Neuronal stem cell (in vitro differentiated cells): Measurements from ENCODE around the gene TMEM130.

ENCODE experiments used
- DNase-seq: peaks from one replicate; pipeline ENCODE4 v3.0.0-alpha.2; 2013; ENCODE audit warnings: low spot score
- H2AFZ ChIP-seq: one replicate; pipeline ENCODE4 v1.6.1; 2013; ENCODE audit warnings: mild to moderate bottlenecking, low read length, inconsistent platforms
- H2AK5ac ChIP-seq: 2 replicates; pipeline ENCODE4 v1.6.1; 2013; ENCODE audit warnings: low read depth, mild to moderate bottlenecking, inconsistent platforms, low read length, moderate library complexity, mixed read lengths
- H2BK120ac ChIP-seq: 2 replicates; pipeline ENCODE4 v1.6.1; 2013; ENCODE audit warnings: low read depth, mild to moderate bottlenecking, inconsistent platforms, low read length, moderate library complexity, mixed read lengths
- H2BK12ac ChIP-seq: one replicate; pipeline ENCODE4 v1.6.1; 2013; ENCODE audit warnings: low read length, inconsistent platforms
- H2BK15ac ChIP-seq: 2 replicates; pipeline ENCODE4 v1.6.1; 2013; ENCODE audit warnings: mild to moderate bottlenecking, low read length, inconsistent platforms, mixed read lengths
- H2BK5ac ChIP-seq: one replicate; pipeline ENCODE4 v1.6.1; 2013; ENCODE audit warnings: inconsistent platforms, mild to moderate bottlenecking, low read length, moderate library complexity
- H3K14ac ChIP-seq: one replicate; pipeline ENCODE4 v1.6.1; 2013; ENCODE audit warnings: low read length, inconsistent platforms
- H3K18ac ChIP-seq: 2 replicates; pipeline ENCODE4 v1.6.1; 2013; ENCODE audit warnings: low read length, inconsistent platforms
- H3K23ac ChIP-seq: 2 replicates; pipeline ENCODE4 v1.6.1; 2013; ENCODE audit warnings: low read depth, mild to moderate bottlenecking, mixed read lengths, low read length, inconsistent platforms; ENCODE audit not compliant: poor library complexity
- H3K27ac ChIP-seq: replicated peaks from 3 replicates; pipeline ENCODE4 v1.5.1; 2013; ENCODE audit warnings: low read length, inconsistent platforms
- H3K27me3 ChIP-seq, 3 experiments: 2 replicates each; pipeline ENCODE4 v1.6.1; 2013; ENCODE audit warnings: low read length in 3 of 3, mild to moderate bottlenecking in 2 of 3, inconsistent platforms in 1 of 3, low read depth in 1 of 3, mixed read lengths in 1 of 3, moderate library complexity in 1 of 3; ENCODE audit not compliant: control insufficient read depth in 3 of 3, insufficient read depth in 3 of 3
- H3K36me3 ChIP-seq, 2 donors: replicated peaks in 1 of 2; 2 replicates each; pipeline ENCODE4 v1.6.1; 2013; ENCODE audit warnings: low read length in 2 of 2; ENCODE audit not compliant: control insufficient read depth in 2 of 2, insufficient read depth in 2 of 2
- H3K4ac ChIP-seq: 2 replicates; pipeline ENCODE4 v1.6.1; 2013; ENCODE audit warnings: inconsistent platforms, mild to moderate bottlenecking, low read length, moderate library complexity
- H3K4me1 ChIP-seq, 2 donors: 1 replicate in 1 of 2; 2 replicates in 1 of 2; pipeline ENCODE4 v1.6.1; 2013; ENCODE audit warnings: low read length in 2 of 2, low read depth in 1 of 2; ENCODE audit not compliant: control insufficient read depth in 2 of 2, insufficient read depth in 1 of 2
- H3K4me2 ChIP-seq: one replicate; pipeline ENCODE4 v1.6.1; 2013; ENCODE audit warnings: mild to moderate bottlenecking, low read length, inconsistent platforms; ENCODE audit not compliant: insufficient read depth, poor library complexity, severe bottlenecking
- H3K4me3 ChIP-seq, 2 donors: 2 replicates each; pipeline ENCODE4 v1.5.1; 2013; ENCODE audit warnings: low read length in 2 of 2, mild to moderate bottlenecking in 2 of 2, inconsistent platforms in 1 of 2, moderate library complexity in 1 of 2
- H3K79me1 ChIP-seq: one replicate; pipeline ENCODE4 v1.6.1; 2013; ENCODE audit warnings: low read depth, mild to moderate bottlenecking, inconsistent platforms, low read length, moderate library complexity
- H3K9ac ChIP-seq: one replicate; pipeline ENCODE4 v1.6.1; 2013; ENCODE audit warnings: mild to moderate bottlenecking, low read depth, low read length, inconsistent platforms; ENCODE audit not compliant: poor library complexity
- H3K9me3 ChIP-seq, 2 donors: replicated peaks in 1 of 2; 2 replicates each; pipeline versions ENCODE3 to v1.6.1; 2013; ENCODE audit warnings: low read length in 2 of 2, mild to moderate bottlenecking in 2 of 2, inconsistent platforms in 1 of 2, low read depth in 1 of 2, mixed read lengths in 1 of 2, moderate library complexity in 1 of 2; ENCODE audit not compliant: control insufficient read depth in 2 of 2, insufficient read depth in 1 of 2
- H4K8ac ChIP-seq: one replicate; pipeline ENCODE4 v1.6.1; 2013; ENCODE audit warnings: low read depth, mild to moderate bottlenecking, inconsistent platforms, low read length, moderate library complexity
- H4K91ac ChIP-seq: one replicate; pipeline ENCODE4 v1.6.1; 2013; ENCODE audit warnings: low read length, low read depth, mild to moderate bottlenecking, inconsistent platforms; ENCODE audit not compliant: poor library complexity
- whole genome bisulfite sequencing, 2 donors: extraction: QIAGEN DNeasy Blood & Tissue Kit; methylation state at CpG; one replicate each; pipeline ENCODE4 v1.1.7; 2013; ENCODE audit warnings: missing lambda C conversion rate in 2 of 2, mixed read lengths in 1 of 2; ENCODE audit not compliant: insufficient read length in 2 of 2, insufficient replicate concordance in 1 of 2; ENCODE audit errors: extremely low coverage in 2 of 2; 5-methylcytosine and 5-hydroxymethylcytosine counted together

The TMEM130 gene

DNA sequence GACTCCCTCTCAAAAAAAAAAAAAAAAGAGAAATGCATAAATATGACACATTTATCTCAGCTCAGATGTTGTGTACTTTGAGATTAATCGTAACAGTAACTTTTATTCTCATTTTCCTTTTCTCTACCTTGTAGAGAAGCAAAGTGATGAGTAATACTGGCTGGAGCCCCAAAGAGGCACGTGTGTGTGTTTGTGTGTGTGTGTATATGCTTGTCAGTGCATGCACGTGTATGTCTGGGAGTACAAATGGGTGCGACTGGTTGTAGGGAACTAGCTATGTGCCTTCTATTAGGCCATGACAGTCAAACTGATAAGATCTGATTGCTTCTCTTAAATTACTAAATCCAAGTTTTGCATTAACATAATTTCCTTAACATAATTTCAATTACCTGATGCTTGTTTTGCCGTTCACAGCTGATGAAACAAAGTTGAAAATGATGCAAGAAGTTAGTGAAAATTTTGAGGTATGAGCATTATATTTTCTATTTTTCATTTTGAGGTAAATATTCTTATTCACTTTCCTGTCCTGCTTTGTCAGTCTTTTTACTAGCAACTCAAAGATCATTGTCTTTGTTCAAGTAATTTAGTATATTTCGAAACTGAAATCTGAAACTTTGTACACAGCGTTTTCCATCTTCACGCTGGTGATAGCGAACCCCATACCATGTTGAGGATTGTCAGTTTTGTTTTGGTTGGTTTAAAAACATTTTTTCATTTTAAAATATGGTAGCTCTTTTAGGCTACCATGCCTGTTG, 11.9 kb upstream of the TMEM130 start:
- H3K23ac ChIP-seq = no peak overlapping the region
- H3K27ac ChIP-seq = no peak overlapping the region
- DNase-seq = no peak
- no peak overlapping the region for H2AFZ ChIP-seq
- no peak overlapping the region for H3K4me2 ChIP-seq
- no peak overlapping the region for H4K91ac ChIP-seq
- H2BK120ac ChIP-seq = no peak overlapping the region
- no peak overlapping the region for H2BK15ac ChIP-seq
- H3K14ac ChIP-seq = no peak overlapping the region
- H3K36me3 ChIP-seq = peaks cover 21 to 61% of the 10 kb centered on the region in 2 donors
- H2AK5ac ChIP-seq = no peak overlapping the region
- no peak overlapping the region for H3K9ac ChIP-seq
- H3K79me1 ChIP-seq = peaks cover 15% of the 10 kb centered on the region
- no peak overlapping the region for H3K4ac ChIP-seq
- H3K18ac ChIP-seq = no peak overlapping the region
- no peak overlapping the region for H4K8ac ChIP-seq
- WGBS, 2 donors = no CpG with 5 or more reads among the region's 9 CpGs
- H2BK12ac ChIP-seq = no peak overlapping the region
- H3K9me3 ChIP-seq = no peaks in the 10 kb centered on the region
- peaks cover 6 to 12% of the 10 kb centered on the region in 2 donors for H3K4me1 ChIP-seq
- no peak overlapping the region for H2BK5ac ChIP-seq
- no peak overlapping the region for H3K4me3 ChIP-seq
- H3K27me3 ChIP-seq = peaks cover 0 to 11% (median 0%) of the 10 kb centered on the region in 3 experiments

- no peak overlapping the region for H3K4me2 ChIP-seq
- no peak for DNase-seq
- no peak overlapping the region for H3K18ac ChIP-seq
- no peak overlapping the region for H2AK5ac ChIP-seq
- H3K79me1 ChIP-seq = peaks cover 15% of the 10 kb centered on the region
- no peak overlapping the region for H3K4me3 ChIP-seq
- H3K27me3 ChIP-seq = peaks cover 0 to 15% (median 0%) of the 10 kb centered on the region in 3 experiments
- no peak overlapping the region for H2BK12ac ChIP-seq
- peaks cover 19 to 50% of the 10 kb centered on the region in 2 donors for H3K36me3 ChIP-seq
- no peak overlapping the region for H2BK5ac ChIP-seq
- no peak overlapping the region for H2BK15ac ChIP-seq
- H4K8ac ChIP-seq = no peak overlapping the region
- H4K91ac ChIP-seq = no peak overlapping the region
- H3K23ac ChIP-seq = no peak overlapping the region
- H3K14ac ChIP-seq = no peak overlapping the region
- H3K9me3 ChIP-seq = no peaks in the 10 kb centered on the region
- H2BK120ac ChIP-seq = no peak overlapping the region
- no peak overlapping the region for H2AFZ ChIP-seq
- no peak overlapping the region for H3K4ac ChIP-seq
- H3K9ac ChIP-seq = no peak overlapping the region
- H3K4me1 ChIP-seq = peaks cover 6 to 12% of the 10 kb centered on the region in 2 donors
- no peak overlapping the region for H3K27ac ChIP-seq
- WGBS, 2 donors = no CpG with 5 or more reads among the region's 8 CpGs
Observed at GRCh38 chr7:98880485-98880884, 10.7 kb upstream of the TMEM130 start.

GRCh38 chr7:98879979-98880315, 10.1 kb upstream of the TMEM130 start:
- no CpG with 5 or more reads among the region's 9 CpGs for WGBS, 2 donors
- Histone ChIP-seq H3K4ac (no peak overlapping the region), H3K14ac (no peak overlapping the region), H3K9ac (peak overlapping the region; percentile 25), H2BK120ac (no peak overlapping the region), H4K91ac (no peak overlapping the region), H3K23ac (no peak overlapping the region), H3K79me1 (peaks cover 15% of the 10 kb centered on the region), H3K9me3 (no peaks in the 10 kb centered on the region), H3K4me2 (no peak overlapping the region), H2BK5ac (no peak overlapping the region), H2AK5ac (no peak overlapping the region), H4K8ac (no peak overlapping the region), H2BK15ac (no peak overlapping the region), H2BK12ac (no peak overlapping the region), H3K27me3 (peaks cover 0 to 19% (median 0%) of the 10 kb centered on the region in 3 experiments), H3K18ac (no peak overlapping the region), H3K27ac (no peak overlapping the region), H3K36me3 (peaks cover 19 to 45% of the 10 kb centered on the region in 2 donors), H3K4me1 (peaks cover 6 to 12% of the 10 kb centered on the region in 2 donors), H3K4me3 (peak overlapping the region in 1 of 2 donors; percentile 94), H2AFZ (no peak overlapping the region)
- DNase-seq = no peak

DNA sequence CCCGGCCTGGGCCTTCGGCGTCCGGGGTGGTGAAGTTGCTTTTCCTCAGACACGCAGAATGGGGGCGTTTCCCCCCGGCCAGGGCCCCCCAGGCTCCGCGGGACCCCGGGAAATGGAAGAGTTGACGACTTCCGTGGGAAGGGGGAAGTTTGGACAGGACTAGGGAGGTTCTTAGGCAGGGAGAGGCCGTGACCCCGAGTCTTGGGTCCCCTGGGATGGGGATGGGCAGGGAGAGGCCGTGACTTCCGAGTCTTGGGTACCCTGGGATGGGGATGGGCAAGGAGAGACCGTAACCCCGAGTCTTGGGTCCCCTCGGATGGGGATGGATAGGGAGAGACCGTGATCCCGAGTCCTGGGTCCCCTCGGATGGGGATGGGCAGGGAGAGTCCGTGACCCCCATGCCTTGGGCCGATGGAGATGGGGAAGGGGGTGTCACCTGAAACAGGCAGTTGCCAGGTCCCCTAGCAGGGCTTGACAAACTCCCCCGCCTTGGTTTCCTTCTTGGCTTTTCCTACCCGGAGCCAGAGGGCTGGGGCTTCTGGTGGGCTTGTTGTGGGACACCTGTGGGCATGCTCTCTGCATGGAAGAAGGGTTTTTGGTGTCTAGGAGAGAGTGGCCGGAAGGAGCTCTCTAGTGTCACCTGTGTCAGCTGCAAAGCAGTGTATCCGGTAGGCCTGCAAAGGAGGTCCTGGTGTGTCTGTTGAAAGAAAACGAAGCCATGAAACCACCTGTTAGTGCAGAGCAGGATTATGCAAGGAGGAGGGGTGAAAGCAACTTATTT, 9.6 kb upstream of the TMEM130 start:
- Histone ChIP-seq H3K27me3 (peaks cover 0 to 19% (median 0%) of the 10 kb centered on the region in 3 experiments), H3K14ac (peak overlapping the region; percentile 82), H3K4ac (no peak overlapping the region), H3K4me3 (peak overlapping the region; percentile 94), H2AK5ac (peak overlapping the region; percentile 96), H2BK12ac (no peak overlapping the region), H2AFZ (peak overlapping the region; percentile 99), H3K27ac (peak overlapping the region; percentile 37), H3K79me1 (peaks cover 15% of the 10 kb centered on the region), H3K4me1 (peaks cover 6 to 12% of the 10 kb centered on the region in 2 donors), H2BK15ac (no peak overlapping the region), H3K9me3 (no peaks in the 10 kb centered on the region), H3K36me3 (peaks cover 16 to 39% of the 10 kb centered on the region in 2 donors), H3K9ac (peak overlapping the region; percentile 94), H4K8ac (no peak overlapping the region), H3K4me2 (peak overlapping the region; percentile 77), H3K18ac (peak overlapping the region; percentile 90), H2BK5ac (peak overlapping the region; percentile 93), H4K91ac (no peak overlapping the region), H3K23ac (peak overlapping the region; percentile 65), H2BK120ac (no peak overlapping the region)
- WGBS, 2 donors = no CpG with 5 or more reads among the region's 29 CpGs
- DNase-seq = no peak
